Heart left ventricle (tissue), 13 donors: ENCODE measurements around the gene PPP2R3A.

Experiments used
- POLR2A ChIP-seq, 2 donors: fragments of 450-650 bp; IDR thresholded peaks; one replicate each; pipeline ENCODE4 v1.6.1; 2017; ENCODE audit warnings: antibody characterized with exemption in 2 of 2, mild to moderate bottlenecking in 2 of 2, moderate library complexity in 2 of 2
- TF ChIP-seq, protein P1 (sequence below), 12 donors: fragments of 200-600 bp; sonication (generic) in 4 of 12; IDR thresholded peaks; one replicate each; pipeline versions ENCODE4 v1.5.0 to v1.8.0; 2018 to 2022; ENCODE audit warnings: antibody characterized with exemption in 12 of 12, mild to moderate bottlenecking in 5 of 12
- donor health status: ischemic (EF 13 %, LVEDD 7.1; RV severe dilation, severe dysfunction).
- donor health status: DM: no; HTN: yes; CAD: no.
- donor health status: DM: no; HTN: no; CAD: no.
- donor health status: ischemic (EF 25% LVEDD 6.9; RV normal size, moderate dysfunction).
- donor health status: ischemic (EF 25% LVEDD 5.7; RV mildly dilated, moderate dysfunction).
- donor health status: ischemic (EF 35%, LVEDD 5.7; RV mildly dilated, moderate dysfunction).
- donor health status: nonischemic (EF 11% LVEDD 7.7; RV severe dilation, severe dysfunction).
- donor health status: DM: yes; HTN: yes; CAD: no.
- donor health status: PGD.
- donor health status: ischemic (EF 29% LVEDD 5.4; RV normal size, mild dysfunction).
- donor health status: nonischemic (EF 23%, LVEDD 6.1; RV moderate dilation, normal function).

- TF ChIP-seq, protein P1, sequence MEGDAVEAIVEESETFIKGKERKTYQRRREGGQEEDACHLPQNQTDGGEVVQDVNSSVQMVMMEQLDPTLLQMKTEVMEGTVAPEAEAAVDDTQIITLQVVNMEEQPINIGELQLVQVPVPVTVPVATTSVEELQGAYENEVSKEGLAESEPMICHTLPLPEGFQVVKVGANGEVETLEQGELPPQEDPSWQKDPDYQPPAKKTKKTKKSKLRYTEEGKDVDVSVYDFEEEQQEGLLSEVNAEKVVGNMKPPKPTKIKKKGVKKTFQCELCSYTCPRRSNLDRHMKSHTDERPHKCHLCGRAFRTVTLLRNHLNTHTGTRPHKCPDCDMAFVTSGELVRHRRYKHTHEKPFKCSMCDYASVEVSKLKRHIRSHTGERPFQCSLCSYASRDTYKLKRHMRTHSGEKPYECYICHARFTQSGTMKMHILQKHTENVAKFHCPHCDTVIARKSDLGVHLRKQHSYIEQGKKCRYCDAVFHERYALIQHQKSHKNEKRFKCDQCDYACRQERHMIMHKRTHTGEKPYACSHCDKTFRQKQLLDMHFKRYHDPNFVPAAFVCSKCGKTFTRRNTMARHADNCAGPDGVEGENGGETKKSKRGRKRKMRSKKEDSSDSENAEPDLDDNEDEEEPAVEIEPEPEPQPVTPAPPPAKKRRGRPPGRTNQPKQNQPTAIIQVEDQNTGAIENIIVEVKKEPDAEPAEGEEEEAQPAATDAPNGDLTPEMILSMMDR (IDR thresholded peaks at IDR 0.05), result no peak
- TF ChIP-seq POLR2A (IDR thresholded peaks at IDR 0.05), result no peak
These were observed 42.7 kb downstream of the PPP2R3A start for GRCh38 chr3:136008221-136008620.
